ENCODE measurements around the gene GNB1.

DNA sequence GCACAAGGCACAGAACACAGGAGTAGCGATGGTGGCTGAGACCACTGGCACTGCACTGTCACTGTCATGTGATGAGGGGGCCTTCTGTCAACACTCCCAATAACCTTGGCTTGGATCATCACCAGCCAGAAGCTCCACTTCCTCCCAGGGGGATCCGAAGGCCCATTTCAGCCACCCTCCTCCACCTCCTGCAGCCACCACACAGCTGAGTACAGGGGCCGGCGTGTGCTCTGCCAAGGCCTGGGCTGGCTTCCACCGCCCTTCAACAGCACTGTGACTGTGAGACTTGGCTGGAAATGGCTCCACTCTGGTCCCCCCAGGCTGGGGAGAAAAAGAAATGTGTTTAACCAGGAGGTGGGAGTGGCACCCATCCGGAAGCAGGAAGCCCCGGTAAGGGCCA is 102.8 kb downstream of the GNB1 start:
- TF ChIP-seq CREB5 (CRISPR knock-in tag; IDR thresholded peaks at IDR 0.05; ENCODE audit: low read depth), result no peak
- no peak for TF ChIP-seq TCF4 (CRISPR knock-in tag; IDR thresholded peaks at IDR 0.05; ENCODE audit: borderline replicate concordance)
- TF ChIP-seq ZC3H10 (CRISPR knock-in tag; IDR thresholded peaks at IDR 0.05), result no peak
- no peak for TF ChIP-seq TSHZ2 (CRISPR knock-in tag; IDR thresholded peaks at IDR 0.05)
- no peak for TF ChIP-seq ESRRG (CRISPR knock-in tag; IDR thresholded peaks at IDR 0.05)
- no peak for TF ChIP-seq ZFP3 (CRISPR knock-in tag; IDR thresholded peaks at IDR 0.05)
- no peak for TF ChIP-seq ZFP30 (CRISPR knock-in tag; IDR thresholded peaks at IDR 0.05)

Data from SK-N-SH treated with all-trans-retinoic acid at 6 μM for 48 hours (cell line).